Activated naive CD4-positive, alpha-beta T cell treated with anti-CD3 and anti-CD28 coated beads for 36 hours (primary cell): Measurements from ENCODE around the gene FMN2. TPM values are rescaled to one million over a fixed set of nuclear protein-coding genes. Genes with fewer than 3 reads are reported as not detected.

ENCODE experiments used
- CTCF ChIA-PET: fragments of 350-600 bp; sonication (Branson Sonifier 250); formaldehyde crosslinking; loops from one replicate; lab custom pipeline; 2021; ENCODE audit warnings: antibody characterized with exemption; lab: Charles Lee
- DNase-seq: peaks from one replicate; pipeline ENCODE4 v3.0.0-alpha.2; 2020
- H3K27ac Mint-ChIP-seq: one replicate; pipeline ENCODE4 v1.8.0; 2021; ENCODE audit warnings: mild to moderate bottlenecking, mixed read lengths
- H3K27me3 Mint-ChIP-seq: one replicate; pipeline ENCODE4 v1.8.0; 2021; ENCODE audit warnings: low read depth, mixed read lengths
- H3K36me3 Mint-ChIP-seq: one replicate; pipeline ENCODE4 v1.8.0; 2021; ENCODE audit warnings: low read depth, mixed read lengths
- H3K4me1 Mint-ChIP-seq: one replicate; pipeline ENCODE4 v1.8.0; 2021; ENCODE audit warnings: low read depth, mixed read lengths
- H3K4me3 Mint-ChIP-seq: one replicate; pipeline ENCODE4 v1.8.0; 2021; ENCODE audit warnings: mild to moderate bottlenecking, moderate library complexity, mixed read lengths
- H3K9me3 Mint-ChIP-seq: one replicate; pipeline ENCODE4 v1.8.0; 2021; ENCODE audit warnings: mixed read lengths
- intact Hi-C: fragments of 100-400 bp; cut with micrococcal nuclease; formaldehyde crosslinking; loops from one replicate; pipeline ENCODE4 v1.15.1; 2023
- total RNA-seq, 2 experiments: library from RNA; stranded (reverse); gene quantifications; one replicate each; pipeline ENCODE4 v1.2.3, GENCODE V29; 2021

Gene FMN2
- total RNA-seq = not detected

- Mint-ChIP-seq H3K27me3 (peaks cover 39% of the 10 kb centered on the region), H3K9me3 (no peaks in the 10 kb centered on the region), H3K4me1 (peaks cover 6% of the 10 kb centered on the region), H3K27ac (no peak within 1 kb of the TSS), H3K4me3 (no peak within 1 kb of the TSS), H3K36me3 (no peaks in the 10 kb centered on the region)
- DNase-seq = no peak
- intact Hi-C loops = no loop called here
- CTCF ChIA-PET = no interaction called here
Measured at GRCh38 chr1:240091614-240092300, at the start of gene FMN2. Gene FMN2 (plus strand): TSS chr1:240091883. CDS start chr1:240092110, 227 bp downstream.

GRCh38 chr1:240044620-240045019 is 47.1 kb upstream of the FMN2 start:
- Mint-ChIP-seq H3K4me3 (no peak overlapping the region), H3K27ac (no peak overlapping the region), H3K9me3 (no peaks in the 10 kb centered on the region), H3K4me1 (no peaks in the 10 kb centered on the region), H3K27me3 (peaks cover 4% of the 10 kb centered on the region), H3K36me3 (no peaks in the 10 kb centered on the region)
- DNase-seq = no peak
- CTCF ChIA-PET = interaction anchor here (0.6 to 0.7 kb wide), 2 partner anchors 37 to 147 kb away, joined by 3 read pairs; no protein-coding TSS in a partner anchor
- intact Hi-C loops = no loop called here

GRCh38 chr1:240046000-240046399 is 45.7 kb upstream of the FMN2 start:
- no peak overlapping the region for H3K27ac Mint-ChIP-seq
- H3K27me3 Mint-ChIP-seq = peaks cover 4% of the 10 kb centered on the region
- H3K9me3 Mint-ChIP-seq = no peaks in the 10 kb centered on the region
- intact Hi-C loops = no loop called here
- no peaks in the 10 kb centered on the region for H3K36me3 Mint-ChIP-seq
- no peak overlapping the region for H3K4me3 Mint-ChIP-seq
- CTCF ChIA-PET = no interaction called here
- no peaks in the 10 kb centered on the region for H3K4me1 Mint-ChIP-seq
- no peak for DNase-seq

- Mint-ChIP-seq H3K9me3 (peaks cover 2% of the 10 kb centered on the region), H3K36me3 (no peaks in the 10 kb centered on the region), H3K27ac (no peak overlapping the region), H3K4me1 (no peaks in the 10 kb centered on the region), H3K4me3 (no peak overlapping the region), H3K27me3 (peaks cover 2% of the 10 kb centered on the region)
- intact Hi-C loops = no loop called here
- CTCF ChIA-PET = no interaction called here
- no peak for DNase-seq
Measured at GRCh38 chr1:240054109-240054701, 37.5 kb upstream of the FMN2 start.

GRCh38 chr1:240055936-240056335 is 35.7 kb upstream of the FMN2 start:
- no peak for DNase-seq
- H3K36me3 Mint-ChIP-seq = no peaks in the 10 kb centered on the region
- peaks cover 2% of the 10 kb centered on the region for H3K9me3 Mint-ChIP-seq
- H3K4me1 Mint-ChIP-seq = no peaks in the 10 kb centered on the region
- intact Hi-C loops = no loop called here
- no peak overlapping the region for H3K4me3 Mint-ChIP-seq
- CTCF ChIA-PET = interaction anchor here (0.5 kb wide), 1 partner anchor 52 kb away, joined by 4 read pairs; no protein-coding TSS in a partner anchor
- no peak overlapping the region for H3K27ac Mint-ChIP-seq
- peaks cover 2% of the 10 kb centered on the region for H3K27me3 Mint-ChIP-seq

GRCh38 chr1:240056350-240056749 is 35.3 kb upstream of the FMN2 start:
- Mint-ChIP-seq H3K27ac (no peak overlapping the region), H3K4me3 (no peak overlapping the region), H3K27me3 (peaks cover 2% of the 10 kb centered on the region), H3K9me3 (peaks cover 2% of the 10 kb centered on the region), H3K36me3 (no peaks in the 10 kb centered on the region), H3K4me1 (no peaks in the 10 kb centered on the region)
- CTCF ChIA-PET = interaction anchor here (0.5 kb wide), 1 partner anchor 52 kb away, joined by 4 read pairs; no protein-coding TSS in a partner anchor
- intact Hi-C loops = no loop called here
- DNase-seq = no peak

GRCh38 chr1:240058049-240058448 is 33.6 kb upstream of the FMN2 start:
- DNase-seq = no peak
- intact Hi-C loops = no loop called here

GRCh38 chr1:240068961-240069360 is 22.7 kb upstream of the FMN2 start:
- peaks cover 2% of the 10 kb centered on the region for H3K27me3 Mint-ChIP-seq
- intact Hi-C loops = no loop called here
- H3K4me1 Mint-ChIP-seq = no peaks in the 10 kb centered on the region
- H3K36me3 Mint-ChIP-seq = no peaks in the 10 kb centered on the region
- CTCF ChIA-PET = no interaction called here
- no peak for DNase-seq
- no peak overlapping the region for H3K27ac Mint-ChIP-seq
- H3K9me3 Mint-ChIP-seq = no peaks in the 10 kb centered on the region
- no peak overlapping the region for H3K4me3 Mint-ChIP-seq

More at GRCh38 chr1:240058049-240058448, 33.6 kb upstream of the FMN2 start:
- H3K27ac Mint-ChIP-seq = no peak overlapping the region
- H3K4me3 Mint-ChIP-seq = no peak overlapping the region
- H3K27me3 Mint-ChIP-seq = peaks cover 2% of the 10 kb centered on the region
- H3K36me3 Mint-ChIP-seq = no peaks in the 10 kb centered on the region
- H3K4me1 Mint-ChIP-seq = no peaks in the 10 kb centered on the region
- CTCF ChIA-PET = no interaction called here
- peaks cover 2% of the 10 kb centered on the region for H3K9me3 Mint-ChIP-seq

- Mint-ChIP-seq H3K4me3 (no peak overlapping the region), H3K27ac (no peak overlapping the region), H3K9me3 (no peaks in the 10 kb centered on the region), H3K36me3 (no peaks in the 10 kb centered on the region), H3K27me3 (peaks cover 2% of the 10 kb centered on the region), H3K4me1 (no peaks in the 10 kb centered on the region)
- DNase-seq = no peak
- intact Hi-C loops = no loop called here
- CTCF ChIA-PET = no interaction called here
Measured at GRCh38 chr1:240070188-240070587, 21.5 kb upstream of the FMN2 start.

- H3K9me3 Mint-ChIP-seq = no peaks in the 10 kb centered on the region
- no peaks in the 10 kb centered on the region for H3K36me3 Mint-ChIP-seq
- H3K4me1 Mint-ChIP-seq = no peaks in the 10 kb centered on the region
- no peak for DNase-seq
- intact Hi-C loops = no loop called here
- H3K27ac Mint-ChIP-seq = no peak overlapping the region
- CTCF ChIA-PET = no interaction called here
- no peak overlapping the region for H3K4me3 Mint-ChIP-seq
- peaks cover 2% of the 10 kb centered on the region for H3K27me3 Mint-ChIP-seq
Measured at GRCh38 chr1:240073097-240073496, 18.6 kb upstream of the FMN2 start.

GRCh38 chr1:240074422-240074821 is 17.3 kb upstream of the FMN2 start:
- intact Hi-C loops = no loop called here
- Mint-ChIP-seq H3K4me3 (no peak overlapping the region), H3K4me1 (no peaks in the 10 kb centered on the region), H3K27me3 (peaks cover 2% of the 10 kb centered on the region), H3K36me3 (no peaks in the 10 kb centered on the region), H3K27ac (no peak overlapping the region), H3K9me3 (peaks cover 2% of the 10 kb centered on the region)
- DNase-seq = no peak
- CTCF ChIA-PET = interaction anchor here (0.7 kb wide), 1 partner anchor 153 kb away, joined by 3 read pairs; no protein-coding TSS in a partner anchor

GRCh38 chr1:240074908-240075307 is 16.8 kb upstream of the FMN2 start:
- no peak for DNase-seq
- H3K4me1 Mint-ChIP-seq = no peaks in the 10 kb centered on the region
- H3K27ac Mint-ChIP-seq = no peak overlapping the region
- CTCF ChIA-PET = no interaction called here
- H3K27me3 Mint-ChIP-seq = peaks cover 2% of the 10 kb centered on the region
- H3K4me3 Mint-ChIP-seq = no peak overlapping the region
- H3K9me3 Mint-ChIP-seq = peaks cover 2% of the 10 kb centered on the region
- no peaks in the 10 kb centered on the region for H3K36me3 Mint-ChIP-seq
- intact Hi-C loops = no loop called here

GRCh38 chr1:240084337-240084736 is 7.3 kb upstream of the FMN2 start:
- no peaks in the 10 kb centered on the region for H3K36me3 Mint-ChIP-seq
- H3K4me1 Mint-ChIP-seq = no peaks in the 10 kb centered on the region
- H3K27me3 Mint-ChIP-seq = peaks cover 16% of the 10 kb centered on the region
- H3K9me3 Mint-ChIP-seq = no peaks in the 10 kb centered on the region
- no peak overlapping the region for H3K27ac Mint-ChIP-seq
- CTCF ChIA-PET = interaction anchor here (0.5 kb wide), 1 partner anchor 25 kb away, joined by 8 read pairs; no protein-coding TSS in a partner anchor
- DNase-seq = no peak
- intact Hi-C loops = no loop called here
- no peak overlapping the region for H3K4me3 Mint-ChIP-seq
